Gastrocnemius medialis (tissue), 4 donors: ENCODE data around the gene PLIN4. TPM values are rescaled to one million over a fixed set of nuclear protein-coding genes. Genes with fewer than 3 reads are reported as not detected.

Source experiments
- ATAC-seq, 2 donors: fragments of 150-250 bp; one replicate each; pipeline ENCODE4 v1.9.1; 2016
- DNase-seq, 2 donors: peaks; one replicate each; pipeline ENCODE4 v3.0.0-alpha.2; 2019
- H3K27ac ChIP-seq, 4 donors: fragments of 200-600 bp; sonication (generic); 1 replicate in 1 of 4; 2 replicates in 3 of 4; pipeline ENCODE4 v1.5.1; 2016 to 2018; ENCODE audit warnings: mild to moderate bottlenecking in 2 of 4, moderate library complexity in 1 of 4
- H3K27me3 ChIP-seq, 3 donors: fragments of 200-600 bp; sonication (generic) in 2 of 3; 1 replicate in 1 of 3; 2 replicates in 2 of 3; pipeline versions ENCODE4 v1.5.1 to v1.6.0; 2016 to 2019; ENCODE audit warnings: mild to moderate bottlenecking in 1 of 3, moderate library complexity in 1 of 3
- H3K36me3 ChIP-seq, 2 donors: fragments of 200-600 bp; sonication (generic) in 1 of 2; one replicate each; pipeline ENCODE4 v1.5.1; 2017 to 2018
- H3K4me1 ChIP-seq, 2 donors: fragments of 200-600 bp; sonication (generic) in 1 of 2; one replicate each; pipeline ENCODE4 v1.5.1; 2016 to 2017; ENCODE audit warnings: mild to moderate bottlenecking in 2 of 2
- H3K4me3 ChIP-seq, 4 donors: fragments of 200-600 bp; sonication (generic) in 3 of 4; 1 replicate in 1 of 4; 2 replicates in 3 of 4; pipeline ENCODE4 v1.5.1; 2016 to 2019; ENCODE audit warnings: mild to moderate bottlenecking in 2 of 4
- H3K9me3 ChIP-seq, 3 donors: fragments of 200-600 bp; sonication (generic) in 2 of 3; 1 replicate in 1 of 3; 2 replicates in 2 of 3; pipeline ENCODE4 v1.5.1; 2016 to 2019
- CTCF ChIP-seq, 5 experiments: fragments of 450-650 bp in 3 of 5; fragments of 200-600 bp in 2 of 5; sonication (generic) in 2 of 5; IDR thresholded peaks in 4 of 5; conservative IDR thresholded peaks in 1 of 5; 1 replicate in 4 of 5; 2 replicates in 1 of 5; pipeline ENCODE4 v1.5.1; 2016 to 2019; ENCODE audit warnings: antibody characterized with exemption in 5 of 5, mild to moderate bottlenecking in 3 of 5, moderate library complexity in 3 of 5
- POLR2A ChIP-seq, 2 donors: fragments of 450-650 bp; IDR thresholded peaks; one replicate each; pipeline ENCODE4 v1.6.1; 2017; ENCODE audit warnings: antibody characterized with exemption in 2 of 2, mild to moderate bottlenecking in 2 of 2, moderate library complexity in 2 of 2
- in situ Hi-C, 4 donors: fragments of 200-750 bp; cut with MboI; loops; one replicate each; pipeline versions ENCODE4 v1.15.0 to v1.8.0; 2017; ENCODE audit warnings: low sequenced_read_pairs in 4 of 4
- intact Hi-C: fragments of 100-400 bp; cut with DNase I; formaldehyde crosslinking; loops from one replicate; pipeline ENCODE4 v1.15.1; 2023; ENCODE audit warnings: low total_unique reads
- total RNA-seq, 4 donors: library from RNA; depleted of rRNA; stranded (reverse); fragments of >200 nt; gene quantifications; one replicate each; pipeline versions ENCODE4 v1.1.0 to v1.2.3, GENCODE V29; 2016

Gene PLIN4
- total RNA-seq, 4 donors from 2014 or later: 79.6 to 282 (median 152) TPM

DNA sequence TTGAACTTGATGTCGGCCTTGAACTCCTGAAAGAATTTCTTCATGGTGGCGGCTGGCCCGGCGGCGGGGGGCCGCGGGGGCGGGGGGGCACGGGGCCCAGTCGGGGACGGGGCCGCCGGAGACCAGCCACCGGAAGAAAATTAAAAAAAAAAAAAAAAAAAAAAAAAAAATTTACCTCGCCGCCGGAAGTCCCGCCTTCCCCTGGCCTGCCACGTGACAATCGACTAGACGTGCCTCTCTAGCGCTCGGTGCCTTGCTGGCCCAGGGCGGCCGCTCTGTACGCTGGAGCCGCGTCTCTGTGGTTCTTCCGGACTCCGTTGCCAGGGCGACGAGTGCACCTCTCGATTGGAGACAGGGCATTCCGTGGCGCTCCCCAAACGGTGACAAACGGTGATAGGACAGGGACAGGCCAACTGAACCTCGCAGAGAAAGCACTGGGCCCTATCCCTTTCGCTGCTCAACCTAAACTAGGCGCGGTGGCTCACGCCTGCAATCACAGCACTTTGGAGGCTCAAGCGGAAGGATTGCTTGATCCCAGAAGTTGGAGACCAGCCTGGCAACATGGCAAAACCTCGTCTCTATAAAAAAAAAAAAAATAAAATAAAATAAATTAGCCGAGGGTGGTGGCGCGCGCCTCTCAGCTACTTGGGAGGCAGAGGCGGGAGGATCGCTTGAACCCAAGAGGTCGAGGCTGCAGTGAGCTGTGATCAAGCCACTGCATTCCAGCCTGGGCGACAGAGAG, 60.5 kb downstream of the PLIN4 start, which contains the start of gene UBXN6:
Gene UBXN6, minus strand, starts transcription at position 141 of the 742 bp plus-strand sequence. Its CDS starts 97 bp downstream, at position 44.
- H3K27ac ChIP-seq: peak within 1 kb of the TSS; percentile 90 to 99 (median 95)

DNA sequence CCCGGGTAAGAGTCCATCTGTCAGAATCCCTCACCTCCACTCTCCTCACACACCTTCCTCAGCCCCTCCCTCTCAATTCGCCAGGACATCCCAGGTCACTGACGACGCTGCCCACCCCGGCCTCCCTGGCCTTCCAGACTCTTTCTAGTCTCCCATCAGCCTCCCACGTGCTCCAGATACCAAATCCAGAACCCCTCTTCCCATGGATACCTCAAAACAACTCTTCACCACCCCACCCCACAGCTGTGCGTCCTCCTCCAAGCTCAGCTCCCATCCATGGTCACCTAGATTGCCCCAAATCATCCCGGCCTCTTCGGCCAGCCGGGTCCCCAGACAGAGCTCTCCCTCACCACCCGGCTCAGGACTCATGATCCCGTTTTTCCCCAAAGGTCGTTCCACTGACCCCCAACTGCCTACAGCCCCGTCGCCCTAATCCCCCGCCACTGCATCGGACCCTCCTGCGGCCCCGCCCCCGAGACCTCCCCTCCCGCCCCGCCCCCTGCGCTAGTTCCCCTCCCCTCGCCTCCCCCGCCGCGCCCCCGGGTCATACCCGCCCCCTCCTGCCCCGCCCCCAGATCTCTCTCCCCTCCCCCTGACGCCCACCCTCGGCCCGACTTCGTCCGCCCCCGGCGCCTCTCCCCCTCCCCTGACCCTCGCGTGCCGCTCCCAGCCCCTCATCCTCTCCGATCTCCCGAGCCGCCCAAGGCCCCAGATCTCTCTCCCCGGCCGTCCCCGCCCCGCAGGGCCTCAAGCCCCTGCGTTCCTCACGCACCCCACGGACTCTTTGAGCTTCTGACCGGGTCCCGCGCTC, 61.2 kb downstream of the PLIN4 start:
- Histone ChIP-seq H3K36me3 (peaks cover 0 to 20% of the 10 kb centered on the region in 2 donors), H3K27ac (peak overlapping the region; percentile 90 to 99 (median 95)), H3K4me3 (peak overlapping the region; percentile 56 to 90 (median 68)), H3K4me1 (peaks cover 24 to 29% of the 10 kb centered on the region in 2 donors), H3K27me3 (no peaks in the 10 kb centered on the region), H3K9me3 (no peaks in the 10 kb centered on the region)
- no peak for TF ChIP-seq CTCF (IDR thresholded peaks at IDR 0.05 in 4 of 5, conservative IDR thresholded peaks at IDR 0.05 in 1 of 5)
- TF ChIP-seq POLR2A (IDR thresholded peaks at IDR 0.05): no peak
- DNase-seq: peak in 1 of 2 donors; percentile 35
- ATAC-seq: no peak
- in situ Hi-C loops: no loop called here
- intact Hi-C loops: loop anchor here (1.0 to 10.0 kb wide), 5 partner anchors 14 to 210 kb away; partner anchors contain the start of genes CHAF1A, MPND, PLIN5 and YJU2

More for the DNA sequence above, 60.5 kb downstream of the PLIN4 start, which contains the start of gene UBXN6:
- intact Hi-C loops: loop anchor here (1.0 to 10.0 kb wide), 5 partner anchors 13 to 211 kb away; partner anchors contain the start of genes CHAF1A, MPND, PLIN5 and YJU2
- Histone ChIP-seq H3K4me3 (peak within 1 kb of the TSS; percentile 56 to 90 (median 68)), H3K36me3 (peaks cover 0 to 12% of the 10 kb centered on the region in 2 donors), H3K27me3 (no peaks in the 10 kb centered on the region), H3K9me3 (no peaks in the 10 kb centered on the region), H3K4me1 (peaks cover 24 to 29% of the 10 kb centered on the region in 2 donors)
- peak in 2 of 5 experiments; percentile 8 to 34 for TF ChIP-seq CTCF (IDR thresholded peaks at IDR 0.05 in 4 of 5, conservative IDR thresholded peaks at IDR 0.05 in 1 of 5)
- TF ChIP-seq POLR2A (IDR thresholded peaks at IDR 0.05): no peak
- peak; percentile 86 for ATAC-seq
- in situ Hi-C loops: no loop called here
- peak; percentile 96 to 97 for DNase-seq

DNA sequence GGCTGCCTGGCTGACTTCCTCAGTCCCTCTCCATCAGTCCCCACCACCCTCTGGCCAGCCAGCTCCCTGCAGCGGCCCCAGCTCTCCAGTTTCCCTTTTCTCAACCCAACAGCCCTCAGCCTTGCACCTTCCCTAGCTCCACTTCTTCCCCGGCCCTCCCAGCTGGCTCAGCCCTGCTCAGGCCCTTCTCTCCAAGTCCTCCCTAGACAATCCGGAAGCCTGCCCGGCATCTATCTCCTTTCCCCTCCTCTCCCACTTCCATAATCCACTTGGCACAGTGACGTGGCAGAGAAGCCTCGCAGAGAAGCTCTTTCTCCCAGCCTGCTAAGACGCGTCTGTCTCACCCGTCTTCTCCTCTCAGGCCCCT, 61.8 kb downstream of the PLIN4 start:
- no peaks in the 10 kb centered on the region for H3K9me3 ChIP-seq
- no peak for TF ChIP-seq CTCF (IDR thresholded peaks at IDR 0.05 in 4 of 5, conservative IDR thresholded peaks at IDR 0.05 in 1 of 5)
- no peak for TF ChIP-seq POLR2A (IDR thresholded peaks at IDR 0.05)
- H3K27me3 ChIP-seq: no peaks in the 10 kb centered on the region
- peak overlapping the region; percentile 56 to 90 (median 68) for H3K4me3 ChIP-seq
- ATAC-seq: peak; percentile 3 to 4
- DNase-seq: no peak
- peaks cover 0 to 26% of the 10 kb centered on the region in 2 donors for H3K36me3 ChIP-seq
- in situ Hi-C loops: no loop called here
- intact Hi-C loops: loop anchor here (2.0 to 10.0 kb wide), 4 partner anchors 54 to 210 kb away; partner anchors contain the start of genes CHAF1A, MPND, PLIN5 and YJU2
- H3K4me1 ChIP-seq: peaks cover 24 to 29% of the 10 kb centered on the region in 2 donors
- H3K27ac ChIP-seq: peak overlapping the region; percentile 90 to 99 (median 95)

- no peak for TF ChIP-seq CTCF (IDR thresholded peaks at IDR 0.05 in 4 of 5, conservative IDR thresholded peaks at IDR 0.05 in 1 of 5)
- peak; percentile 45 to 62 for TF ChIP-seq POLR2A (IDR thresholded peaks at IDR 0.05)
- Histone ChIP-seq H3K27me3 (no peaks in the 10 kb centered on the region), H3K27ac (peak overlapping the region; percentile 90 to 99 (median 95)), H3K36me3 (peaks cover 0 to 32% of the 10 kb centered on the region in 2 donors), H3K4me1 (peaks cover 24 to 29% of the 10 kb centered on the region in 2 donors), H3K9me3 (no peaks in the 10 kb centered on the region), H3K4me3 (peak overlapping the region; percentile 56 to 90 (median 68))
- in situ Hi-C loops (no loop called here), intact Hi-C loops (loop anchor here (2.0 to 10.0 kb wide), 4 partner anchors 53 to 209 kb away; partner anchors contain the start of genes CHAF1A, MPND, PLIN5 and YJU2)
- peak; percentile 83 to 90 for DNase-seq
- ATAC-seq: peak; percentile 63 to 68
Observed at GRCh38 chr19:4455719-4456475, 62.4 kb downstream of the PLIN4 start.
